GM12878 (cell line): Measurements from ENCODE around the gene MYO3B. TPM values are rescaled to one million over a fixed set of nuclear protein-coding genes. Genes with fewer than 3 reads are reported as not detected.

ENCODE experiments used
- ATAC-seq: fragments of 200-7000 bp; cut with Tn5 transposase; 3 replicates; pipeline ENCODE4 v1.9.1; 2020; ENCODE audit warnings: mild to moderate bottlenecking, moderate library complexity
- BruUV-seq: library from RNA; stranded (reverse); fragments of 400-500 nt; replicated peaks from 2 replicates; lab custom pipeline; 2021; lab: Mats Ljungman, UMichigan
- CTCF ChIA-PET: fragments of 300-600 bp; sonication (Branson Sonifier 250); formaldehyde crosslinking; extraction: SDS; loops from one replicate; lab custom pipeline; 2021; ENCODE audit warnings: inconsistent platforms; lab: Yijun Ruan, JAX
- POLR2A ChIA-PET: fragments of 350-600 bp; formaldehyde crosslinking; extraction: SDS; loops from one replicate; lab custom pipeline; 2021; ENCODE audit warnings: inconsistent platforms; lab: Charles Lee
- RAD21 ChIA-PET: fragments of 300-600 bp; sonication (Branson Sonifier 250); formaldehyde crosslinking; loops from one replicate; lab custom pipeline; 2023; ENCODE audit warnings: antibody characterized with exemption; ENCODE audit not compliant: unreplicated experiment; lab: Charles Lee
- SMC1A ChIA-PET: fragments of 300-600 bp; sonication (Branson Sonifier 250); formaldehyde crosslinking; loops from one replicate; lab custom pipeline; 2023; ENCODE audit not compliant: unreplicated experiment, uncharacterized antibody; lab: Charles Lee
- DNase-seq: peaks from one replicate; pipeline ENCODE4 v3.0.0-alpha.2; 2011; ENCODE audit warnings: low read depth, low spot score
- FAIRE-seq: peaks from 3 replicates; lab custom pipeline; 2011; peaks lifted over from hg19 to GRCh38; lab: Jason Lieb, UNC
- H2AFZ ChIP-seq: 2 replicates; pipeline ENCODE4 v1.6.0; 2011; ENCODE audit warnings: low read depth, low read length, control low read depth; ENCODE audit not compliant: control insufficient read depth
- H3K27ac ChIP-seq: 2 replicates; pipeline ENCODE4 v1.5.1; 2011; ENCODE audit warnings: control low read depth; ENCODE audit not compliant: control insufficient read depth, insufficient read depth
- H3K27me3 ChIP-seq, 2 experiments: replicated peaks in 1 of 2; 2 replicates each; pipeline versions ENCODE4 v1.6.0 to v1.6.1; 2011; ENCODE audit warnings: low read length in 1 of 2; ENCODE audit not compliant: control insufficient read depth in 2 of 2, insufficient read depth in 2 of 2
- H3K36me3 ChIP-seq, 2 experiments: 2 replicates each; pipeline ENCODE4 v1.5.1; 2011; ENCODE audit warnings: low read length in 1 of 2; ENCODE audit not compliant: control insufficient read depth in 2 of 2, insufficient read depth in 2 of 2
- H3K4me1 ChIP-seq: 2 replicates; pipeline ENCODE4 v1.6.1; 2011; ENCODE audit warnings: mild to moderate bottlenecking, low read length, moderate library complexity, mixed read lengths; ENCODE audit not compliant: control insufficient read depth, insufficient read depth
- H3K4me2 ChIP-seq: 2 replicates; pipeline ENCODE4 v1.6.0; 2011; ENCODE audit warnings: control low read depth; ENCODE audit not compliant: control insufficient read depth, insufficient read depth
- H3K4me3 ChIP-seq: fragments of 200-600 bp; sonication (generic); 2 replicates; pipeline ENCODE4 v1.5.1; 2016
- H3K79me2 ChIP-seq: 2 replicates; pipeline ENCODE4 v1.6.0; 2011; ENCODE audit warnings: low read length; ENCODE audit not compliant: control insufficient read depth, insufficient read depth
- H3K9ac ChIP-seq: 2 replicates; pipeline ENCODE4 v1.8.0; 2011; ENCODE audit warnings: low read length, control low read depth, mixed read lengths; ENCODE audit not compliant: control insufficient read depth, insufficient read depth
- H3K9me3 ChIP-seq: replicated peaks from 3 replicates; pipeline ENCODE4 v1.5.1; 2011; ENCODE audit warnings: mild to moderate bottlenecking, low read length; ENCODE audit not compliant: control insufficient read depth, insufficient read depth
- H4K20me1 ChIP-seq: 2 replicates; pipeline ENCODE4 v1.6.0; 2011; ENCODE audit not compliant: control insufficient read depth, insufficient read depth
- ESRRA ChIP-seq: IDR thresholded peaks from 2 replicates; pipeline ENCODE4 v1.6.1; 2012; ENCODE audit warnings: mild to moderate bottlenecking, low read length, improper control_type of control experiment
- GABPA ChIP-seq: IDR thresholded peaks from 2 replicates; pipeline ENCODE4 v1.6.1; 2014; ENCODE audit warnings: antibody characterized with exemption, low read depth, mild to moderate bottlenecking, inconsistent platforms
- HDAC6 ChIP-seq: fragments of 200-600 bp; sonication (generic); IDR thresholded peaks from one replicate; pipeline ENCODE4 v1.8.0; 2017; ENCODE audit warnings: antibody characterized with exemption; ENCODE audit not compliant: unreplicated experiment
- JUND ChIP-seq: IDR thresholded peaks from 2 replicates; pipeline ENCODE4 v1.6.1; 2012; ENCODE audit warnings: low read depth, mild to moderate bottlenecking, low read length, improper control_type of control experiment, moderate library complexity
- NBN ChIP-seq: fragments of 450-650 bp; IDR thresholded peaks from 2 replicates; pipeline ENCODE4 v1.6.1; 2016
- RCOR1 ChIP-seq: conservative IDR thresholded peaks from 2 replicates; pipeline ENCODE4 v1.6.1; 2012; ENCODE audit warnings: low read depth, low read length, improper control_type of control experiment
- RFX5 ChIP-seq: IDR thresholded peaks from 2 replicates; pipeline ENCODE4 v1.6.1; 2011; ENCODE audit warnings: low read depth, low read length, improper control_type of control experiment
- STAT1 ChIP-seq: fragments of 450-650 bp; conservative IDR thresholded peaks from 2 replicates; pipeline ENCODE4 v1.6.1; 2014; ENCODE audit warnings: antibody characterized with exemption, mild to moderate bottlenecking
- USF1 ChIP-seq: IDR thresholded peaks from 2 replicates; pipeline ENCODE4 v1.6.1; 2011; ENCODE audit warnings: borderline replicate concordance, low read depth, mild to moderate bottlenecking, moderate library complexity, mixed read lengths, low read length; ENCODE audit not compliant: insufficient read depth; ENCODE audit errors: extremely low read length
- WGBS: methylation state at CpG from one replicate; pipeline ENCODE4 v1.1.6; 2016; ENCODE audit warnings: low lambda C conversion rate; ENCODE audit not compliant: insufficient replicate concordance, insufficient coverage; ENCODE audit errors: missing lambda C conversion rate; 5-methylcytosine and 5-hydroxymethylcytosine counted together
- in situ Hi-C: fragments of 300-500 bp; cut with MboI; formaldehyde crosslinking; loops from 9 replicates; pipeline ENCODE4 v1.14.3; 2018; ENCODE audit warnings: mixed read lengths
- intact Hi-C: fragments of 100-400 bp; cut with micrococcal nuclease; formaldehyde crosslinking; loops from one replicate; pipeline ENCODE4 v1.14.2; 2022; ENCODE audit not compliant: unreplicated experiment
- polyA plus RNA-seq, 11 experiments: library from polyadenylated mRNA; depleted of rRNA in 4 of 11; unstranded in 6 of 11; stranded (reverse) in 5 of 11; fragments of >200 nt; fragmentation: Nextera tagmentation in 4 of 11; fragmentation: Illumina TruSeq in 1 of 11; extraction: Ambion mirVana in 4 of 11; extraction: Trizol in 1 of 11; gene quantifications; 1 replicate in 1 of 11; 2 replicates in 10 of 11; pipeline versions ENCODE4 v1.2.1 to v1.2.3, GENCODE V29; 2011 to 2016; ENCODE audit warnings: inconsistent platforms in 2 of 11, missing spikeins in 2 of 11, low read depth in 1 of 11
- total RNA-seq, 4 experiments: library from RNA; depleted of rRNA in 3 of 4; stranded (reverse); fragments of >200 nt in 3 of 4; fragmentation: Illumina TruSeq in 1 of 4; extraction: Trizol in 1 of 4; gene quantifications; 2 replicates each; pipeline versions ENCODE4 v1.2.1 to v1.2.3, GENCODE V29; 2013 to 2021
- TF ChIP-seq, protein P1 (sequence below): IDR thresholded peaks from 2 replicates; pipeline ENCODE4 v1.6.1; 2011; ENCODE audit warnings: low read depth, low read length, improper control_type of control experiment, borderline replicate concordance

The MYO3B gene
- total and polyA plus RNA-seq, 10 of the 15 experiments (the other 5 are each of a cell fraction or from before 2014, with no cell fraction given), result 1.1 to 7.1 (median 2.1) TPM

GRCh38 chr2:170568511-170568910, 390.6 kb downstream of the MYO3B start (continued):
- TF ChIP-seq RFX5, result no peak
- TF ChIP-seq STAT1, result no peak
- TF ChIP-seq RCOR1, result no peak
- no peak for TF ChIP-seq GABPA
- no peak for TF ChIP-seq JUND

GRCh38 chr2:170571612-170572011, 393.7 kb downstream of the MYO3B start:
- Histone ChIP-seq H3K4me3 (no peak overlapping the region), H3K36me3 (no peaks in the 10 kb centered on the region), H3K4me2 (no peak overlapping the region), H3K9me3 (no peaks in the 10 kb centered on the region), H3K79me2 (no peaks in the 10 kb centered on the region), H4K20me1 (no peaks in the 10 kb centered on the region), H3K27ac (no peak overlapping the region), H3K9ac (no peak overlapping the region), H2AFZ (no peak overlapping the region), H3K27me3 (no peaks in the 10 kb centered on the region), H3K4me1 (no peaks in the 10 kb centered on the region)
- DNase-seq (no peak), FAIRE-seq (no peak), ATAC-seq (no peak)
- 32% methylated on average over 1 of the region's 1 CpG for WGBS
- SMC1A ChIA-PET, result no interaction called here
- POLR2A ChIA-PET, result no interaction called here
- TF ChIP-seq ESRRA (no peak), NBN (no peak), USF1 (no peak), HDAC6 (no peak)
- TF ChIP-seq, protein P1, sequence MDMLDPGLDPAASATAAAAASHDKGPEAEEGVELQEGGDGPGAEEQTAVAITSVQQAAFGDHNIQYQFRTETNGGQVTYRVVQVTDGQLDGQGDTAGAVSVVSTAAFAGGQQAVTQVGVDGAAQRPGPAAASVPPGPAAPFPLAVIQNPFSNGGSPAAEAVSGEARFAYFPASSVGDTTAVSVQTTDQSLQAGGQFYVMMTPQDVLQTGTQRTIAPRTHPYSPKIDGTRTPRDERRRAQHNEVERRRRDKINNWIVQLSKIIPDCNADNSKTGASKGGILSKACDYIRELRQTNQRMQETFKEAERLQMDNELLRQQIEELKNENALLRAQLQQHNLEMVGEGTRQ, result no peak
- RAD21 ChIA-PET, result interaction anchor here (0.6 kb wide), 1 partner anchor 86 kb away, joined by 4 read pairs; no protein-coding TSS in a partner anchor
- no TSS peak for BruUV-seq
- intact Hi-C loops, result no loop called here
- in situ Hi-C loops, result no loop called here
- CTCF ChIA-PET, result no interaction called here
